Measurements from ENCODE around the gene CDKN1C. TPM values are rescaled to one million over a fixed set of nuclear protein-coding genes. Genes with fewer than 3 reads are reported as not detected.
A peak's percentile ranks its signal among the peaks of the same experiment; 100 is the strongest.

CDKN1C gene
- total RNA-seq, 1 donor from 2014 or later = 37.7 TPM

- DNase-seq (no peak), ATAC-seq (ENCODE audit: poor library complexity) (peak; percentile 48)
- intact Hi-C loops (cut with DNase I) = no loop called here
Observed at GRCh38 chr11:2862395-2863275, 22.9 kb downstream of the CDKN1C start.

DNA sequence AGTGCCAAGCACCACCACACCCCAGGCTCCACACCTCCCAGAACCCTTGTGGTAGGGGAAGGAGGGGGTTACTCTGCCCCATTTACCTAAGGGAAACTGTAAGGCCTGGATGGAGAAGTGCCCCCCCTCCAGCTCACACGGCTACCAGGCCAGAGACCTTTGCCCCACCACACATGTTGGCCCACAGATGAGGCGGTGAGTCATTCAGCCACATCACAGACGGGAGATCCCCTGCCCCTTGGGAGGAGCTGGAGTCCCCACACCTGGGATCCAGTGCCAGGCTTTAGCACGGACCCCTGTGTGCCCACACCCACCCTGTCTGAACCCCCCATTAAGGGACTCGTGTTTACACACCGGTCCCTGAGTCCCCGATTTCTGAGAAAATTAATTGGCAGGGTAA lies 24.9 kb downstream of the CDKN1C start:
- ATAC-seq (ENCODE audit: poor library complexity) (no peak), DNase-seq (no peak)
- intact Hi-C loops (cut with DNase I) = no loop called here

- DNase-seq (no peak), ATAC-seq (ENCODE audit: poor library complexity) (no peak)
- intact Hi-C loops (cut with DNase I) = no loop called here
Observed at GRCh38 chr11:2859699-2860037, 25.9 kb downstream of the CDKN1C start.

- no peak for DNase-seq
- ATAC-seq (ENCODE audit: poor library complexity) = no peak
- intact Hi-C loops (cut with DNase I) = no loop called here
Observed at GRCh38 chr11:2858995-2859698, 26.4 kb downstream of the CDKN1C start.

- intact Hi-C loops (cut with DNase I) = no loop called here
- DNase-seq = no peak
- ATAC-seq (ENCODE audit: poor library complexity) = no peak
Observed at GRCh38 chr11:2857918-2858317, 27.7 kb downstream of the CDKN1C start.

DNA sequence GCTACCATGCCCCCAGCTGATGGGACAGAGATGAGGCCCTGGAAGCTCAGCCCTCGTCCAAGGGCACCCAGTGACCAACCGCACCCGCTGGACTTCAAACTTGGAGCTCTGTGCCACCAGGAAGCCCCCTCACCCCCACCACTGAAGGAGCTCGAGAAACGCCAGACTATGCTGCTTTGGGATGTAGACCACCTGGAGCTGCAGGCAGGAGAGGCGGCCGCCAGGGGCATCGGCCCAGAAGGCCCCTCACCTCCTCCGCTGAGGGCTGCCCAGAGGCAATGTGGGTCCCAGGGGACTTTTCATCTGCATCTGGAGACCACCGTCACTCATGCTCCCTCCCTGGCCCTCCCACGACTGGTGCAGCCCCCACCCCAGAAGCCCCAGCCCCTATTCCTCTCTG lies 28.3 kb downstream of the CDKN1C start:
- intact Hi-C loops (cut with DNase I) = no loop called here
- ATAC-seq (ENCODE audit: poor library complexity) (no peak), DNase-seq (no peak)

GRCh38 chr11:2855162-2855561 lies 30.4 kb downstream of the CDKN1C start:
- ATAC-seq (ENCODE audit: poor library complexity) (no peak), DNase-seq (no peak)
- intact Hi-C loops (cut with DNase I) = no loop called here

DNA sequence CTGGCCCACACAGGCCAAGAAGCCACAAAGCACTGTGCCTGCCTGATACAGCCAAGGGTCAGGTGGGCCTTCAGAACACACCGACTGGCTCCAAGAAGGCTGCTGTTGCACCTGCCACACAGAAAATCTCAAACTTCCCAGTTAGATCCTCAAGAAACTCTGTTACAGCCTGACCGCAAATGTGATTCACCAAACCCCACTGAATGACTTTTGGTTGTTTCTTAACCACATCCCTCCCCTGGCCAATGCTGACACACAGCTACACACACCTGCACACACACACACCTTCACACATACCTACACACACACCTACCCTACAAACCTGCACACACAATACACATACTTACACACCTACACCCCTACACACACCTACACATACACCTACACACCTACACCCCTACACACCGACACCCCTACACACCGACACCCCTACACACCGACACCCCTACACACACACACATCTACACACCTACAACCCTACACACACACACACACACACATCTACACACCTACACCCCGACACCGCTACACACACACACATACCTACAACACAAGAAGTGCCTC lies 31.5 kb downstream of the CDKN1C start:
- no peak for DNase-seq
- intact Hi-C loops (cut with DNase I) = no loop called here
- ATAC-seq (ENCODE audit: poor library complexity) = no peak

GRCh38 chr11:2853401-2853800 lies 32.2 kb downstream of the CDKN1C start:
- intact Hi-C loops (cut with DNase I) = no loop called here
- DNase-seq = no peak

GRCh38 chr11:2849994-2850770 lies 35.4 kb downstream of the CDKN1C start:
- ATAC-seq (ENCODE audit: poor library complexity) (no peak), DNase-seq (no peak)
- intact Hi-C loops (cut with DNase I) = no loop called here

More at GRCh38 chr11:2853401-2853800, 32.2 kb downstream of the CDKN1C start:
- no peak for ATAC-seq (ENCODE audit: poor library complexity)

- intact Hi-C loops (cut with DNase I) = no loop called here
- DNase-seq (no peak), ATAC-seq (ENCODE audit: poor library complexity) (no peak)
Observed at GRCh38 chr11:2848497-2848896, 37.1 kb downstream of the CDKN1C start.

DNA sequence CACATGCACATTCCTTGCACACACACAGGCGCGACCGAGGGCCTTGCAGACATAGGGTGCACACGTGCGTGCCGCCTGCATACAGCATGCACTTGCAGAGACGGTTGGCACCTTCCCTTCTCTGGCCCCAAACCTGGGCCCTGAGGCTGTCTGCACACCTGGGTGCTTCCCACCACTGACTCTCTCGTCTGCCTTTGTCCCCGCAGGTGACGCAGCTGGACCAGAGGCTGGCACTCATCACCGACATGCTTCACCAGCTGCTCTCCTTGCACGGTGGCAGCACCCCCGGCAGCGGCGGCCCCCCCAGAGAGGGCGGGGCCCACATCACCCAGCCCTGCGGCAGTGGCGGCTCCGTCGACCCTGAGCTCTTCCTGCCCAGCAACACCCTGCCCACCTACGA lies 38.0 kb downstream of the CDKN1C start:
- intact Hi-C loops (cut with DNase I) = no loop called here
- ATAC-seq (ENCODE audit: poor library complexity) = no peak

GRCh38 chr11:2846470-2846869 lies 39.1 kb downstream of the CDKN1C start:
- ATAC-seq (ENCODE audit: poor library complexity) = no peak
- no peak for DNase-seq
- intact Hi-C loops (cut with DNase I) = no loop called here

More for the DNA sequence above, 38.0 kb downstream of the CDKN1C start:
- no peak for DNase-seq

GRCh38 chr11:2846056-2846455 lies 39.5 kb downstream of the CDKN1C start:
- DNase-seq = no peak
- ATAC-seq (ENCODE audit: poor library complexity) = no peak
- intact Hi-C loops (cut with DNase I) = no loop called here

GRCh38 chr11:2844996-2845395 lies 40.6 kb downstream of the CDKN1C start:
- ATAC-seq (ENCODE audit: poor library complexity) (no peak), DNase-seq (no peak)
- intact Hi-C loops (cut with DNase I) = no loop called here

- intact Hi-C loops (cut with DNase I) = no loop called here
- ATAC-seq (ENCODE audit: poor library complexity) = no peak
- no peak for DNase-seq
Observed at GRCh38 chr11:2844116-2844842, 41.3 kb downstream of the CDKN1C start.

GRCh38 chr11:2843551-2843950 lies 42.0 kb downstream of the CDKN1C start:
- intact Hi-C loops (cut with DNase I) = no loop called here
- ATAC-seq (ENCODE audit: poor library complexity) (no peak), DNase-seq (no peak)

DNA sequence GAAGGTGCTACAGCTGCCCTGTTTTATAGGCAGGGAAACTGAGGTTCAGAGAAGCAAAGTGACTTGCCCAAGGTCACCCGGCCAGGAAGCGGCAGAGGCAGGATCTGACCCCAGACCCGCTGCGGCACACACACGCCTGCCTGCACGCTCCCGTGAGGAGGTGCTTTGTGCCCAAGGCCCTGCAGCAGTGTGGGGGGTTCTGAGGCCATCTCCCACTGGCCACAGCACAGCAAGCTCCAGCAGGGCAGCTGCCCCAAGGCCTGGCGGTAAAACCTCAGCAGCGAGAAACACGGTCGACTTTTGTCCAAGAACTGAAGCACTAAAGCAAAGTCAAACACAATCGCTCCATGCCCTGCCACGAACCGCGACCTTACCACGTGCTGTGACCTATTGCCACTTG lies 42.7 kb downstream of the CDKN1C start:
- ATAC-seq (ENCODE audit: poor library complexity) = no peak
- intact Hi-C loops (cut with DNase I) = no loop called here
- no peak for DNase-seq

All from Right ventricle myocardium superior (tissue), 1 donor.